VCaP (cell line): Measurements from ENCODE around the gene TMEM248.

ENCODE experiments used
- H3K27ac ChIP-seq: fragments of 450-650 bp; 2 replicates; pipeline ENCODE4 v1.5.1; 2017
- TF ChIP-seq, protein P1 (sequence below): fragments of 450-650 bp; conservative IDR thresholded peaks from 2 replicates; pipeline ENCODE4 v1.5.1; 2017; ENCODE audit warnings: mild to moderate bottlenecking, moderate library complexity

TMEM248 gene

DNA sequence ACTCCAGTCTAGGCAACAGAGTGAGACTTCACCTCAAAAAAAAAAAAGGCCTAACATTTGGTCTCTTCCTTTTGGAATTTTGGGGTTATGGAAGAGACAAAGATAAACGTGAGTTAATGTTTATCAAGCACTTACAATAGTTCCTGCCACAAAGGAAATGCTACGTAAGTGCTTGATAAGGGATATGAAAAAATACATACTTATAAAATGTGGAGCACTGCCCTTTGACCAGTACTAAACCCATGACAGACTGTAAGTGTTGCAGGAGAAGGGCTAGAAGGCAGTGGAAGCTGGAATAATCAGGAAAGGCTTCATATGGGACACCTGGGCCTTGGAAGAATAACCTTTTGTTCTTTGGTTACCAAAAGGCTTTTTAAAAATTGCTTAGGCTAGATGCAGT, 25.5 kb downstream of the TMEM248 start:
- 0 out of 2 replicates have a peak overlapping the region, but pooled peaks have one; percentile 19 for H3K27ac ChIP-seq
- TF ChIP-seq, protein P1, sequence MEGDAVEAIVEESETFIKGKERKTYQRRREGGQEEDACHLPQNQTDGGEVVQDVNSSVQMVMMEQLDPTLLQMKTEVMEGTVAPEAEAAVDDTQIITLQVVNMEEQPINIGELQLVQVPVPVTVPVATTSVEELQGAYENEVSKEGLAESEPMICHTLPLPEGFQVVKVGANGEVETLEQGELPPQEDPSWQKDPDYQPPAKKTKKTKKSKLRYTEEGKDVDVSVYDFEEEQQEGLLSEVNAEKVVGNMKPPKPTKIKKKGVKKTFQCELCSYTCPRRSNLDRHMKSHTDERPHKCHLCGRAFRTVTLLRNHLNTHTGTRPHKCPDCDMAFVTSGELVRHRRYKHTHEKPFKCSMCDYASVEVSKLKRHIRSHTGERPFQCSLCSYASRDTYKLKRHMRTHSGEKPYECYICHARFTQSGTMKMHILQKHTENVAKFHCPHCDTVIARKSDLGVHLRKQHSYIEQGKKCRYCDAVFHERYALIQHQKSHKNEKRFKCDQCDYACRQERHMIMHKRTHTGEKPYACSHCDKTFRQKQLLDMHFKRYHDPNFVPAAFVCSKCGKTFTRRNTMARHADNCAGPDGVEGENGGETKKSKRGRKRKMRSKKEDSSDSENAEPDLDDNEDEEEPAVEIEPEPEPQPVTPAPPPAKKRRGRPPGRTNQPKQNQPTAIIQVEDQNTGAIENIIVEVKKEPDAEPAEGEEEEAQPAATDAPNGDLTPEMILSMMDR = no peak

DNA sequence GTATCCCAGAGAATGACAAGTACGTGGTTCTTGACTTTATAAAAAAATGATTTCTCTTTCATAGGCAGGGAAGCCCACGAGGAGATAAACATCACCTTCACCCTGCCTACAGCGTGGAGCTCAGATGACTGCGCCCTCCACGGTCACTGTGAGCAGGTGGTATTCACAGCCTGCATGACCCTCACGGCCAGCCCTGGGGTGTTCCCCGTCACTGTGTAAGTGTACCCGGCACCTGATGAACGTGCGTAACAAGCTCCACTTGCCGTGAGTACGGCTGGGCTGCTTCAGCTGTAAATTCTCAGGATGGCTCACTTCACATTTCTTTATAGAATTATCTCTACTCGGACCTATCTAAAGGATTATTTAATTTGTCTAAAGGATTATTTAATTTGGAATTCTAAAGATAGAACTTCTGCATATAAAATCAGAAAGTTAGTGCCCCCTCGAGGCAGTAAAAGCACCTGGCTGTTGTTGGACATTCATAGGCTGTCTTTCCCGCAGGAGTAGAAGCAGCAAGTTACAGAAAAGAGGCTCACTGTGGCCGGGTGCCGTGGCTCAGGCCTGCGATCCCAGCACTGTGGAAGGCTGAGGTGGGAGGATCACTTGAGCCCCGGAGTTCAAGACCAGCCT, 27.6 kb downstream of the TMEM248 start:
- TF ChIP-seq, protein P1 = peak; percentile 30
- H3K27ac ChIP-seq = no peak overlapping the region

DNA sequence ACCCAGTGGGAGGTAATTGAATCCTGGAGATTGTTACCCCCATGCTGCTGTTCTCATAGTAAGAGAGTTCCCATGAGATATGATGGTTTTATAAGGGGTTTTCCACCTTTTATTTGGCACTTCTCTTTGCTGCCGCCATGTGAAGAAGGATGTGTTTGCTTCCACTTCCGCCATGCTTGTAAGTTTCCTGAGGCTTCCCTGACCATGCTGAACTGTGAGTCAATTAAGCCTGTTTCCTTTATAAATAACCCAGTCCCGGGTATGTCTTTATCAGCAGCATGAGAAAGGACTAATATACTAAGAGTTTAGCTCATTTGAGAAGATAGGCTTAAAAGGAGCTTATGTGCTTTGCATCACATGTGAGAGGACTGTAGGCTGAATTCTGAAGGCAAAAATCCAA, 29.3 kb downstream of the TMEM248 start:
- TF ChIP-seq, protein P1 = no peak

DNA sequence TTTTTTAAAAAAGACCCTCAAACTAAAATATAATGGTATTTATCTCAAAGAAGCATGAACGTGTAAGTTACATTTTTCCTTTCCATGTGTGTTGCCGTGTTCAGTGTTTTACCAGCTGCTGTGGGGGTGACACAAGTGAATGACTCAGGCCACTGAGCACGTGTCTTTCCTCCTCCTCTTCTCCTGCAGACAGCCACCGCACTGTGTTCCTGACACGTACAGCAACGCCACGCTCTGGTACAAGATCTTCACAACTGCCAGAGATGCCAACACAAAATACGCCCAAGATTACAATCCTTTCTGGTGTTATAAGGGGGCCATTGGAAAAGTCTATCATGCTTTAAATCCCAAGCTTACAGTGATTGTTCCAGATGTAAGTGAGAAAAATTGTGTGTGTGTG, 29.7 kb downstream of the TMEM248 start:
- H3K27ac ChIP-seq = no peak overlapping the region

More for the DNA sequence above, 29.3 kb downstream of the TMEM248 start:
- H3K27ac ChIP-seq = no peak overlapping the region

DNA sequence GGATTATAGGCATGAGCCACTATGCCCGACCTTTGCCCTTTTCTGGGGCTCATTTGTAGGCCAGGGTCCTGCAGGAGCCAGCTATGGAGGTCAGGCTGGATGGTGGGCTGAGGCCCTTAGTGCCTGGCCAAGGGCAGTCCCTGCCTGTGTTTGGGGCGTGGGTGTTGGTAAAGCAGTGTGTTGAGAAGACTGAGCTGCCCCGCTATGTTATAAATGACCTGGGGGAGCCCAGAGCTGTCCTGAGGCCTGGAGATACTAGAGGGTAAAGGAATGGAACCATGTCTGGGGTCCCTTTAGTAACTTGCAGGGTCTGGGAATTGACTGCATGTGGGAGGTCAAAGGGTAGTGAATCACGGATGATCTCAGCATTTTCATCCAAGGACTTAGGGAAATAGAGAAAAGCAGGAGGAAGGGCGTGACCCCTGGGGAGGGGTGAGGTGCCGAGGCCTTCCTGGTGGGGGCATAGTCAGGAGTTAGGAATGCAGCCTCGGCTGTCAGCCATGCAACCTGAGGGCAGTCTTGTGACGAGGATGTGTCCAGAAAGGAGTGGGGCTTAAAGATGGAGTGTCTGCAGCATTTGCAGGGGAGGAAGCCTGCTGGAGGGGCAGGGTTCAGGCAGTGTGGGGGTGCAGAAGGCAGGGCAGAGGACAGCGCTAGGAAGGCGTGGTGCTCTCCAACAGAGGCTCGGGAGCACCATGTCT, 31.5 kb downstream of the TMEM248 start:
- H3K27ac ChIP-seq = no peak overlapping the region
- TF ChIP-seq, protein P1 = no peak

More for the DNA sequence above, 29.7 kb downstream of the TMEM248 start:
- TF ChIP-seq, protein P1 = no peak

DNA sequence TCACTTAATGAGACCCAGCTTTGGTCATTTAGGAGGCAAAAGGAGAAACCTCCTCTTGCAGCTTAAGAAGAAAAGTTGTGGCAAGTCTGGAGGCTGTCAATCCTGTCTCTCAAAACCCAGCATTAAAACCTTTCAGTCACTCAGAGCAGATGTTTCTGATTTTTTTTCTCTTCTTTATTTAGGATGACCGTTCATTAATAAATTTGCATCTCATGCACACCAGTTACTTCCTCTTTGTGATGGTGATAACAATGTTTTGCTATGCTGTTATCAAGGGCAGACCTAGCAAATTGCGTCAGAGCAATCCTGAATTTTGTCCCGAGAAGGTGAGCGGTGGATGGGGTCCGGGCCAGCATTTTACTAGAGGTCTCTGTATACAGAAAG, 32.0 kb downstream of the TMEM248 start:
- no peak overlapping the region for H3K27ac ChIP-seq
- TF ChIP-seq, protein P1 = no peak

DNA sequence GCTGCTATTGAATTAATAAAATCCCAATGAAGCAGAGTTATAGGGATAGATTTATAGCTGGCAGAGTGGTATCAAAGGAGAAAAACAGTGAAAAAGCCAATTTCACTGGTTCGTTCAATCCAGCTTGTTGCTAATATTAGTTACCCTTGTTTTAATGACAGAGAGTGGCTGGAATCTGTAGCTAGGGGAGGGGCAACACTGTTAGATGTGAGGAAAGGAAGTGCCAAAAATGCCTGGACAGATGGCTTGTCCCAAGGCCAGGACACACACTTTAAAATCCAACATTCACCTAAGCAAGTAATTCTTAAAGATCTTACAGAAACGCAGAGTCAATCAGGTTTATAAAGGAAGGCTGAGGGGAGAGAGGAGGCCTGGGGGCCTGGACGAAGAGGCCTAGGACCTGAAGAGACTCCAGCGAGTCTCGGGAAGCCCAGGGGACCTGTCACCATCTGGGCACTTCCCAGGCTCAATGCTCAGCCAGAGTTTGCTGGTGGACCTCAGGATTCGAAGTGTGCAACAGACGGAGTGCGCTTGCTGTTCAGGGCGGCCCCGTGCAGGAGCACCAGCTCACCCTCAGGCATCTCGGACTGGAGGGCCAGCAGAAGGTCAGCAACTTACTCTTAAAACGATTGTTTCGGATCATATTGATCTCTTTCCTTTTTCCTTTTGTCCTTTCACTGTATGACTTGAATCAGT, 36.7 kb downstream of the TMEM248 start:
- TF ChIP-seq, protein P1 = no peak
- H3K27ac ChIP-seq = no peak overlapping the region
